K562 (cell line): ENCODE data around the gene PRELID3B. TPM values are rescaled to one million over a fixed set of nuclear protein-coding genes. Genes with fewer than 3 reads are reported as not detected.

Source experiments
- BDP1 ChIP-seq: IDR thresholded peaks from 3 replicates; pipeline ENCODE4 v1.6.1; 2011; ENCODE audit not compliant: insufficient read length, insufficient read depth
- BRCA1 ChIP-seq, 2 experiments: fragments of 450-650 bp in 1 of 2; sonication (generic) in 1 of 2; formaldehyde crosslinking in 1 of 2; IDR thresholded peaks; 2 replicates each; pipeline versions ENCODE4 v1.5.0 to v1.6.1; 2017 to 2020; ENCODE audit warnings: mild to moderate bottlenecking in 1 of 2, missing genetic modification reagents in 1 of 2
- ELF4 ChIP-seq: fragments of 450-650 bp; formaldehyde crosslinking; IDR thresholded peaks from 2 replicates; pipeline ENCODE4 v1.4.0; 2022; ENCODE audit warnings: missing genetic modification characterization
- EP300 ChIP-seq: IDR thresholded peaks from 2 replicates; pipeline ENCODE4 v1.6.1; 2012; ENCODE audit warnings: low read length, improper control_type of control experiment
- HDGF ChIP-seq: fragments of 450-650 bp; IDR thresholded peaks from 2 replicates; pipeline ENCODE4 v1.6.1; 2016
- MEIS2 ChIP-seq: fragments of 450-650 bp; IDR thresholded peaks from 2 replicates; pipeline ENCODE4 v1.6.1; 2014; ENCODE audit warnings: mild to moderate bottlenecking; ENCODE audit not compliant: partially characterized antibody
- MTA3 ChIP-seq: fragments of 450-650 bp; formaldehyde crosslinking; IDR thresholded peaks from 2 replicates; pipeline ENCODE4 v1.6.1; 2017; ENCODE audit warnings: mild to moderate bottlenecking, borderline replicate concordance
- MXD1 ChIP-seq: fragments of 250-450 bp; sonication (Bioruptor Pico); IDR thresholded peaks from 2 replicates; pipeline ENCODE4 v1.8.0; 2021; ENCODE audit warnings: borderline replicate concordance, mild to moderate bottlenecking, moderate library complexity; ENCODE audit not compliant: poor library complexity, severe bottlenecking
- PRDM10 ChIP-seq: fragments of 450-650 bp; IDR thresholded peaks from 2 replicates; pipeline ENCODE4 v1.6.1; 2018; ENCODE audit not compliant: partially characterized antibody
- REST ChIP-seq, 2 experiments: fragments of 450-650 bp; formaldehyde crosslinking in 1 of 2; IDR thresholded peaks; 2 replicates each; pipeline versions ENCODE4 v1.4.0 to v1.6.1; 2014 to 2020; ENCODE audit warnings: mild to moderate bottlenecking in 2 of 2, borderline replicate concordance in 1 of 2, low read depth in 1 of 2
- TSC22D4 ChIP-seq: fragments of 450-650 bp; IDR thresholded peaks from 2 replicates; pipeline ENCODE4 v1.6.1; 2016; ENCODE audit warnings: missing genetic modification characterization, missing biosample characterization, control low read depth
- XRCC4 ChIP-seq: IDR thresholded peaks from one replicate; pipeline ENCODE4 v1.6.1; 2011; ENCODE audit not compliant: insufficient read depth, insufficient read length; ENCODE audit errors: extremely low read depth
- ZNF586 ChIP-seq: fragments of 450-650 bp; formaldehyde crosslinking; conservative IDR thresholded peaks from 2 replicates; pipeline ENCODE4 v1.4.0; 2020; ENCODE audit warnings: mild to moderate bottlenecking, moderate library complexity
- ZNF717 ChIP-seq: fragments of 250-450 bp; sonication (Bioruptor Pico); IDR thresholded peaks from 2 replicates; pipeline ENCODE4 v1.5.0; 2021
- polyA plus RNA-seq, 8 experiments: library from polyadenylated mRNA; depleted of rRNA in 4 of 8; stranded (reverse) in 5 of 8; unstranded in 3 of 8; fragments of >200 nt; fragmentation: Nextera tagmentation in 2 of 8; fragmentation: Illumina TruSeq in 1 of 8; extraction: Ambion mirVana in 2 of 8; extraction: Trizol in 1 of 8; gene quantifications; 2 replicates each; pipeline versions ENCODE4 v1.2.1 to v1.2.3, GENCODE V29; 2011 to 2014; ENCODE audit warnings: inconsistent platforms in 1 of 8, missing spikeins in 1 of 8
- total RNA-seq, 7 experiments: library from RNA; depleted of rRNA in 6 of 7; stranded (reverse); fragments of >200 nt in 6 of 7; fragmentation: Illumina TruSeq in 2 of 7; extraction: Trizol in 2 of 7; gene quantifications; 2 replicates each; pipeline versions ENCODE4 v1.2.1 to v1.2.3, GENCODE V29; 2011 to 2021; ENCODE audit warnings: low replicate concordance in 1 of 7

Gene PRELID3B
- total and polyA plus RNA-seq, 9 of the 15 experiments (the other 6 are each of a cell fraction or from before 2014, with no cell fraction given), result 77.0 to 186 (median 101) TPM

- TF ChIP-seq REST (IDR thresholded peaks at IDR 0.05; ENCODE audit: borderline replicate concordance) (no peak), REST (CRISPR knock-in tag; IDR thresholded peaks at IDR 0.05; ENCODE audit: low read depth) (peak; percentile 84; the same call in 1 of the 2 replicates), BRCA1 (IDR thresholded peaks at IDR 0.05) (no peak), BRCA1 (CRISPR knock-in tag; IDR thresholded peaks at IDR 0.05) (no peak), MXD1 (peak; percentile 76), MTA3 (peak; percentile 78), PRDM10 (peak; percentile 51), TSC22D4 (tag) (no peak), ZNF586 (CRISPR knock-in tag) (no peak), ELF4 (CRISPR knock-in tag) (peak; percentile 88; the same call in 1 of the 2 replicates), EP300 (no peak), HDGF (no peak), BDP1 (no peak), MEIS2 (peak; percentile 87), ZNF717 (CRISPR knock-in tag) (peak; percentile 73; the same call in 1 of the 2 replicates), XRCC4 (no peak)
Observed at GRCh38 chr20:59032023-59032712, 10.4 kb downstream of the PRELID3B start, which contains the start of gene ATP5F1E (continued).
